Measurements from ENCODE around the gene MAGI1.

- TF ChIP-seq CTCF (IDR thresholded peaks at IDR 0.05 in 8 of 11, conservative IDR thresholded peaks at IDR 0.05 in 3 of 11) (no peak), POLR2A (IDR thresholded peaks at IDR 0.05) (no peak)
Measured at GRCh38 chr3:65540666-65541065, 498.1 kb downstream of the MAGI1 start.
